HepG2 (cell line): ENCODE measurements around the gene RASSF8. TPM values are rescaled to one million over a fixed set of nuclear protein-coding genes. Genes with fewer than 3 reads are reported as not detected.

Source experiments
- ATAC-seq: fragments of 200-7000 bp; cut with Tn5 transposase; 3 replicates; pipeline ENCODE4 v1.9.1; 2020; ENCODE audit warnings: mild to moderate bottlenecking, moderate library complexity
- BruUV-seq: library from RNA; stranded (reverse); fragments of 400-500 nt; replicated peaks from 2 replicates; lab custom pipeline; 2021; lab: Mats Ljungman, UMichigan
- CTCF ChIA-PET: fragments of 300-600 bp; formaldehyde crosslinking; extraction: SDS; loops from one replicate; lab custom pipeline; 2021; ENCODE audit warnings: low total read pairs, inconsistent platforms, low intra/inter-chr PET ratio; lab: Yijun Ruan, JAX
- POLR2A ChIA-PET: fragments of 350-600 bp; sonication (Branson Sonifier 250); formaldehyde crosslinking; loops from one replicate; lab custom pipeline; 2020; ENCODE audit warnings: antibody characterized with exemption, inconsistent platforms; lab: Yijun Ruan, JAX
- DNase-seq: peaks from one replicate; pipeline ENCODE4 v3.0.0-alpha.2; 2015; ENCODE audit warnings: low spot score
- FAIRE-seq: peaks from 3 replicates; lab custom pipeline; 2011; peaks lifted over from hg19 to GRCh38; lab: Jason Lieb, UNC
- H2AFZ ChIP-seq: one replicate; pipeline ENCODE4 v1.6.1; 2011; ENCODE audit warnings: low read length, inconsistent platforms
- H3K27ac ChIP-seq: fragments of 300-600 bp; 3 replicates; pipeline ENCODE4 v1.8.0; 2011; ENCODE audit warnings: mixed run types, mild to moderate bottlenecking, mixed read lengths, low read length, inconsistent platforms; ENCODE audit not compliant: insufficient read depth; ENCODE audit errors: extremely low read length
- H3K27me3 ChIP-seq, 2 experiments: fragments of 200-600 bp in 1 of 2; 2 replicates in 1 of 2; 3 replicates in 1 of 2; pipeline versions ENCODE4 v1.6.0 to v1.8.0; 2011; ENCODE audit warnings: low read length in 2 of 2, mild to moderate bottlenecking in 2 of 2, moderate library complexity in 2 of 2, inconsistent platforms in 1 of 2; ENCODE audit not compliant: insufficient read depth in 2 of 2, control insufficient read depth in 1 of 2
- H3K36me3 ChIP-seq, 2 experiments: fragments of 200-600 bp in 1 of 2; replicated peaks in 1 of 2; 2 replicates in 1 of 2; 3 replicates in 1 of 2; pipeline versions ENCODE4 v1.5.1 to v1.8.0; 2011; ENCODE audit warnings: low read length in 2 of 2, inconsistent platforms in 1 of 2; ENCODE audit not compliant: insufficient read depth in 2 of 2, control insufficient read depth in 1 of 2
- H3K4me1 ChIP-seq: 2 replicates; pipeline ENCODE4 v1.5.1; 2012; ENCODE audit warnings: low read length, inconsistent platforms; ENCODE audit not compliant: insufficient read depth
- H3K4me2 ChIP-seq: 2 replicates; pipeline ENCODE4 v1.6.0; 2011; ENCODE audit warnings: low read depth, low read length, inconsistent platforms
- H3K4me3 ChIP-seq, 3 experiments: fragments of 200-600 bp in 1 of 3; sonication (generic), shearing (Covaris generic) in 1 of 3; replicated peaks in 1 of 3; 2 replicates each; pipeline ENCODE4 v1.5.1; 2011 to 2016; ENCODE audit warnings: low read length in 3 of 3, inconsistent platforms in 2 of 3, low read depth in 2 of 3, mild to moderate bottlenecking in 2 of 3, control low read depth in 1 of 3, mixed read lengths in 1 of 3; ENCODE audit not compliant: insufficient read depth in 1 of 3
- H3K79me2 ChIP-seq: one replicate; pipeline ENCODE4 v1.6.1; 2011; ENCODE audit warnings: low read length, inconsistent platforms; ENCODE audit not compliant: insufficient read depth
- H3K9ac ChIP-seq: 2 replicates; pipeline ENCODE4 v1.6.0; 2011; ENCODE audit warnings: mild to moderate bottlenecking, low read depth, low read length, inconsistent platforms; ENCODE audit not compliant: insufficient read depth
- H3K9me3 ChIP-seq: 2 replicates; pipeline ENCODE4 v1.5.1; 2012; ENCODE audit warnings: mild to moderate bottlenecking, low read length
- H4K20me1 ChIP-seq: 2 replicates; pipeline ENCODE4 v1.6.0; 2011; ENCODE audit warnings: inconsistent platforms, mild to moderate bottlenecking, low read length, moderate library complexity; ENCODE audit not compliant: insufficient read depth
- ADNP ChIP-seq: sonication (generic); formaldehyde crosslinking; IDR thresholded peaks from 2 replicates; pipeline ENCODE4 v1.4.0; 2020; ENCODE audit warnings: missing genetic modification reagents
- ARNT ChIP-seq: fragments of 450-650 bp; IDR thresholded peaks from 2 replicates; pipeline ENCODE4 v1.6.1; 2017
- PHF20 ChIP-seq: sonication (generic); formaldehyde crosslinking; IDR thresholded peaks from 2 replicates; pipeline ENCODE4 v1.5.0; 2020; ENCODE audit warnings: mild to moderate bottlenecking, missing genetic modification reagents
- POLR2A ChIP-seq, 2 experiments: IDR thresholded peaks; 2 replicates each; pipeline ENCODE4 v1.6.1; 2011; ENCODE audit warnings: low read depth in 2 of 2, low read length in 2 of 2, mild to moderate bottlenecking in 1 of 2, moderate library complexity in 1 of 2; ENCODE audit not compliant: insufficient read depth in 1 of 2
- SOX6 ChIP-seq, 2 experiments: fragments of 450-650 bp in 1 of 2; sonication (generic) in 1 of 2; formaldehyde crosslinking in 1 of 2; IDR thresholded peaks; 2 replicates each; pipeline versions ENCODE4 v1.4.0 to v1.6.1; 2017 to 2020; ENCODE audit warnings: antibody characterized with exemption in 1 of 2, mild to moderate bottlenecking in 1 of 2, missing genetic modification reagents in 1 of 2
- SRSF9 ChIP-seq: fragments of 200-400 bp; formaldehyde crosslinking; IDR thresholded peaks from 2 replicates; pipeline ENCODE4 v1.6.1; 2018; ENCODE audit warnings: borderline replicate concordance, mild to moderate bottlenecking, low read depth, low read length; ENCODE audit not compliant: insufficient read depth, poor library complexity, severe bottlenecking
- TRIM24 ChIP-seq: sonication (generic); formaldehyde crosslinking; IDR thresholded peaks from 2 replicates; pipeline ENCODE4 v1.8.0; 2022; ENCODE audit warnings: mild to moderate bottlenecking, missing genetic modification reagents
- TSC22D2 ChIP-seq: sonication (generic); formaldehyde crosslinking; IDR thresholded peaks from 2 replicates; pipeline ENCODE4 v1.5.1; 2020; ENCODE audit warnings: missing genetic modification reagents, mild to moderate bottlenecking, borderline replicate concordance
- ZC3H4 ChIP-seq: sonication (generic); formaldehyde crosslinking; IDR thresholded peaks from 2 replicates; pipeline ENCODE4 v1.4.0; 2020; ENCODE audit warnings: missing genetic modification reagents, borderline replicate concordance
- ZNF121 ChIP-seq: sonication (generic); formaldehyde crosslinking; IDR thresholded peaks from 2 replicates; pipeline ENCODE4 v1.5.0; 2020; ENCODE audit warnings: mild to moderate bottlenecking, missing genetic modification reagents
- ZNF234 ChIP-seq: sonication (generic); formaldehyde crosslinking; conservative IDR thresholded peaks from 2 replicates; pipeline ENCODE4 v1.5.1; 2020; ENCODE audit warnings: mild to moderate bottlenecking, missing genetic modification reagents
- ZNF562 ChIP-seq: sonication (generic); formaldehyde crosslinking; IDR thresholded peaks from 2 replicates; pipeline ENCODE4 v1.8.0; 2022; ENCODE audit warnings: missing genetic modification reagents, borderline replicate concordance
- ZNF703 ChIP-seq: sonication (generic); formaldehyde crosslinking; IDR thresholded peaks from 2 replicates; pipeline ENCODE4 v1.5.1; 2020; ENCODE audit warnings: missing genetic modification reagents, mild to moderate bottlenecking, moderate library complexity, borderline replicate concordance
- ZNF768 ChIP-seq: sonication (generic); formaldehyde crosslinking; IDR thresholded peaks from 2 replicates; pipeline ENCODE4 v1.4.0; 2020; ENCODE audit warnings: missing genetic modification reagents
- WGBS: methylation state at CpG from one replicate; pipeline ENCODE4 v1.1.6; 2017; ENCODE audit warnings: low lambda C conversion rate; 5-methylcytosine and 5-hydroxymethylcytosine counted together
- in situ Hi-C: cut with HindIII; loops from 2 replicates; pipeline ENCODE4 v1.10.0; 2017; ENCODE audit warnings: low pct_unique_long_range_greater_than_20kb; ENCODE audit not compliant: extremely low pct_ligation_motif_present
- intact Hi-C: fragments of 100-400 bp; cut with micrococcal nuclease; formaldehyde crosslinking; loops from one replicate; pipeline ENCODE4 v1.10.0; 2022; ENCODE audit not compliant: unreplicated experiment
- polyA plus RNA-seq, 8 experiments: library from polyadenylated mRNA; depleted of rRNA in 3 of 8; stranded (reverse) in 7 of 8; unstranded in 1 of 8; fragments of >200 nt; fragmentation: Illumina TruSeq in 4 of 8; extraction: Trizol in 4 of 8; gene quantifications; 2 replicates each; pipeline versions ENCODE4 v1.2.1 to v1.2.3, GENCODE V29; 2011 to 2016; ENCODE audit warnings: low read depth in 4 of 8, missing spikeins in 1 of 8, mixed read lengths in 1 of 8; ENCODE audit not compliant: insufficient read depth in 1 of 8
- total RNA-seq, 5 experiments: library from RNA; depleted of rRNA; stranded (reverse); fragments of >200 nt; fragmentation: Illumina TruSeq; extraction: Trizol; gene quantifications; 2 replicates each; pipeline ENCODE4 v1.2.3, GENCODE V29; 2016; ENCODE audit warnings: low read depth in 1 of 5
- TF ChIP-seq, protein P1 (sequence below): sonication (generic); formaldehyde crosslinking; IDR thresholded peaks from 2 replicates; pipeline ENCODE4 v1.8.0; 2022; ENCODE audit warnings: missing genetic modification reagents, low read depth, mild to moderate bottlenecking, borderline replicate concordance
- TF ChIP-seq, protein P2 (sequence below): sonication (generic); formaldehyde crosslinking; conservative IDR thresholded peaks from 2 replicates; pipeline ENCODE4 v1.8.0; 2022; ENCODE audit warnings: low read depth, missing genetic modification reagents
- TF ChIP-seq, protein P3 (sequence below): IDR thresholded peaks from 2 replicates; pipeline ENCODE4 v1.6.1; 2016; ENCODE audit warnings: control low read depth

Gene RASSF8
- total and polyA plus RNA-seq, 2 of the 13 experiments (the other 11 are each of a cell fraction or from before 2014, with no cell fraction given): 0.82 to 9.2 TPM

DNA sequence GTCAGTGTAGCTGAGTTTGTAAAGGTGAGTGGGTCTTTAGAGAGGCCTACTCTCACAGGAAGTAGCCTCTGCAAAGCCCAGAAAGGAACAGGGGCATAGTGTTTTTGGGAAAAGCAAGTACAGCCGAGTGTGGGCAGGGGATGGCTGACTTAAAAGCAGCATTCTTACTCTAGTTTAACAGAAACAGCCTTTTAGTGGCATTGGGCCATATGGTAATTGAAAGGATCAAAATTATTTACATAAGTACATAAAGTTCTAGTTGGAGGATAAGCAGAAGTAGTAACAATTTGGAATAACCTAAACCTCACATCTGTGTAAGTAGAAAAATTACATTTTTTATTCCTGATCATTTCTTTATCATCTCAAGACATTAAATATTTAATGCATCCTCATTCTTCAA, 49.1 kb downstream of the RASSF8 start (continued):
- TF ChIP-seq ZNF234 (CRISPR knock-in tag) (no peak), TSC22D2 (CRISPR knock-in tag) (no peak), SRSF9 (no peak), ZC3H4 (no peak), ADNP (no peak), PHF20 (no peak), TRIM24 (no peak), ARNT (no peak)
- TF ChIP-seq, protein P1, sequence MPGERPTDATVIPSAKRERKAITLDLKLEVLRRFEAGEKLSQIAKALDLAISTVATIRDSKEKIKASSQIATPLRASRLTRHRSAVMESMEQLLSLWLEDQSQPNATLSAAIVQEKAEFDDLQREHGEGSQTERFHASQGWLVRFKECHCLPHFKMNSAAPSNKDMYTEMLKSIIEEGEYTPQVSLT (CRISPR knock-in tag): no peak

DNA sequence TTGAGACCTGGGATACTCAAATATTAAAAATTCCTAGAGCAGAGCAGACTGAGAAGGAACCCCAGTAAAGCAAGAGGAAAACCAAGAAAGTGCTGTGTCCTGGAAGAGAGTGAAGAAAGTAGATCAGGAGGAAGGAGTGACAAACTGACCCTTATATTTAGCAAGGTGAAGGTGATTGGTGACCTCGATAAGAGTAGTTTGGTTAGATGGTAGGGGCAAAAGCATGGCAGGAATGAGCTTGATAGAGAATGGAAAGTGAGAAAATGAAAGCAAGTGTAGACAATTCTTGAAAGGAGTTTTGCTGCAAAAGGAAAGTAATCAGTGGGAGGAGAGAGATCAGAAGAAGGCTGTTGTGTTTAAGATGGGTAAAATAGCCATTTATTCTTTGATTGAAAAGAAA, 51.1 kb downstream of the RASSF8 start:
- ATAC-seq: no peak
- TF ChIP-seq, protein P2, sequence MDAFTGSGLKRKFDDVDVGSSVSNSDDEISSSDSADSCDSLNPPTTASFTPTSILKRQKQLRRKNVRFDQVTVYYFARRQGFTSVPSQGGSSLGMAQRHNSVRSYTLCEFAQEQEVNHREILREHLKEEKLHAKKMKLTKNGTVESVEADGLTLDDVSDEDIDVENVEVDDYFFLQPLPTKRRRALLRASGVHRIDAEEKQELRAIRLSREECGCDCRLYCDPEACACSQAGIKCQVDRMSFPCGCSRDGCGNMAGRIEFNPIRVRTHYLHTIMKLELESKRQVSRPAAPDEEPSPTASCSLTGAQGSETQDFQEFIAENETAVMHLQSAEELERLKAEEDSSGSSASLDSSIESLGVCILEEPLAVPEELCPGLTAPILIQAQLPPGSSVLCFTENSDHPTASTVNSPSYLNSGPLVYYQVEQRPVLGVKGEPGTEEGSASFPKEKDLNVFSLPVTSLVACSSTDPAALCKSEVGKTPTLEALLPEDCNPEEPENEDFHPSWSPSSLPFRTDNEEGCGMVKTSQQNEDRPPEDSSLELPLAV (CRISPR knock-in tag): no peak
- no peak for TF ChIP-seq ZNF703 (CRISPR knock-in tag)
- TF ChIP-seq, protein P3, sequence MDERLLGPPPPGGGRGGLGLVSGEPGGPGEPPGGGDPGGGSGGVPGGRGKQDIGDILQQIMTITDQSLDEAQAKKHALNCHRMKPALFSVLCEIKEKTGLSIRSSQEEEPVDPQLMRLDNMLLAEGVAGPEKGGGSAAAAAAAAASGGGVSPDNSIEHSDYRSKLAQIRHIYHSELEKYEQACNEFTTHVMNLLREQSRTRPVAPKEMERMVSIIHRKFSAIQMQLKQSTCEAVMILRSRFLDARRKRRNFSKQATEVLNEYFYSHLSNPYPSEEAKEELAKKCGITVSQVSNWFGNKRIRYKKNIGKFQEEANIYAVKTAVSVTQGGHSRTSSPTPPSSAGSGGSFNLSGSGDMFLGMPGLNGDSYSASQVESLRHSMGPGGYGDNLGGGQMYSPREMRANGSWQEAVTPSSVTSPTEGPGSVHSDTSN (CRISPR knock-in tag): no peak
- no peak for TF ChIP-seq SOX6 (IDR thresholded peaks at IDR 0.05)
- no peak for TF ChIP-seq SOX6 (CRISPR knock-in tag; IDR thresholded peaks at IDR 0.05)
- TF ChIP-seq POLR2A (IDR thresholded peaks at IDR 0.05; ENCODE audit: insufficient read depth in 1 of 2, low read depth in 2 of 2, low read length in 2 of 2): no peak
- TF ChIP-seq ZNF562 (CRISPR knock-in tag): no peak
- TF ChIP-seq ZNF121 (CRISPR knock-in tag): no peak
- TF ChIP-seq ZNF768 (CRISPR knock-in tag): no peak
- TF ChIP-seq, all 625 proteins: peak for 0
- Histone ChIP-seq H3K27ac (no peak overlapping the region), H2AFZ (no peak overlapping the region), H3K4me3 (no peak overlapping the region), H3K79me2 (no peaks in the 10 kb centered on the region), H3K9me3 (no peaks in the 10 kb centered on the region), H3K4me1 (no peaks in the 10 kb centered on the region), H3K4me2 (no peak overlapping the region), H3K9ac (no peak overlapping the region), H4K20me1 (no peaks in the 10 kb centered on the region), H3K36me3 (no peaks in the 10 kb centered on the region), H3K27me3 (no peaks in the 10 kb centered on the region)
- CTCF ChIA-PET: no interaction called here
- in situ Hi-C loops: no loop called here
- intact Hi-C loops: no loop called here
- no TSS peak for BruUV-seq
- POLR2A ChIA-PET: no interaction called here
- DNase-seq (no peak), FAIRE-seq (no peak)
- 23% methylated on average over 1 of the region's 1 CpG for WGBS
